ENCODE measurements around the gene LRP1.

DNA sequence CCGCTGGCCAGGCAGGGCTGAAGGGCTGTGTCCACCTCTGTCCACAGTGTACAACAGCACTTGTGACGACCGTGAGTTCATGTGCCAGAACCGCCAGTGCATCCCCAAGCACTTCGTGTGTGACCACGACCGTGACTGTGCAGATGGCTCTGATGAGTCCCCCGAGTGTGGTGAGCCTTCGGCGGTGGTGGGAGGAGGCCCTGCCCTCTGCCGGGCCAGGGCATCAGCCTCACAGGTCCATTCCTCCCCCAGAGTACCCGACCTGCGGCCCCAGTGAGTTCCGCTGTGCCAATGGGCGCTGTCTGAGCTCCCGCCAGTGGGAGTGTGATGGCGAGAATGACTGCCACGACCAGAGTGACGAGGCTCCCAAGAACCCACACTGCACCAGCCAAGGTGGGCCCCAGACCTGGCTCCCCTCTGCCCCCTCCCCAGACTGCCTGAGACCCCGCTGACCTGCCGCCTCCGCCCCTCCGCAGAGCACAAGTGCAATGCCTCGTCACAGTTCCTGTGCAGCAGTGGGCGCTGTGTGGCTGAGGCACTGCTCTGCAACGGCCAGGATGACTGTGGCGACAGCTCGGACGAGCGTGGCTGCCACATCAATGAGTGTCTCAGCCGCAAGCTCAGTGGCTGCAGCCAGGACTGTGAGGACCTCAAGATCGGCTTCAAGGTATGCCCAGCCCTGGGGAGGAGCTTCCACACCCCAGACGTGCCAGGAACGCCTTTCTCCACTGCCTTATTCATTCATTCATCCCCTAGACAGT lies 67.5 kb downstream of the LRP1 start:
- TF ChIP-seq, protein P1, sequence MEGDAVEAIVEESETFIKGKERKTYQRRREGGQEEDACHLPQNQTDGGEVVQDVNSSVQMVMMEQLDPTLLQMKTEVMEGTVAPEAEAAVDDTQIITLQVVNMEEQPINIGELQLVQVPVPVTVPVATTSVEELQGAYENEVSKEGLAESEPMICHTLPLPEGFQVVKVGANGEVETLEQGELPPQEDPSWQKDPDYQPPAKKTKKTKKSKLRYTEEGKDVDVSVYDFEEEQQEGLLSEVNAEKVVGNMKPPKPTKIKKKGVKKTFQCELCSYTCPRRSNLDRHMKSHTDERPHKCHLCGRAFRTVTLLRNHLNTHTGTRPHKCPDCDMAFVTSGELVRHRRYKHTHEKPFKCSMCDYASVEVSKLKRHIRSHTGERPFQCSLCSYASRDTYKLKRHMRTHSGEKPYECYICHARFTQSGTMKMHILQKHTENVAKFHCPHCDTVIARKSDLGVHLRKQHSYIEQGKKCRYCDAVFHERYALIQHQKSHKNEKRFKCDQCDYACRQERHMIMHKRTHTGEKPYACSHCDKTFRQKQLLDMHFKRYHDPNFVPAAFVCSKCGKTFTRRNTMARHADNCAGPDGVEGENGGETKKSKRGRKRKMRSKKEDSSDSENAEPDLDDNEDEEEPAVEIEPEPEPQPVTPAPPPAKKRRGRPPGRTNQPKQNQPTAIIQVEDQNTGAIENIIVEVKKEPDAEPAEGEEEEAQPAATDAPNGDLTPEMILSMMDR (conservative IDR thresholded peaks at IDR 0.05; ENCODE audit: low read depth, low read length) = no peak
- TF ChIP-seq, protein P2, sequence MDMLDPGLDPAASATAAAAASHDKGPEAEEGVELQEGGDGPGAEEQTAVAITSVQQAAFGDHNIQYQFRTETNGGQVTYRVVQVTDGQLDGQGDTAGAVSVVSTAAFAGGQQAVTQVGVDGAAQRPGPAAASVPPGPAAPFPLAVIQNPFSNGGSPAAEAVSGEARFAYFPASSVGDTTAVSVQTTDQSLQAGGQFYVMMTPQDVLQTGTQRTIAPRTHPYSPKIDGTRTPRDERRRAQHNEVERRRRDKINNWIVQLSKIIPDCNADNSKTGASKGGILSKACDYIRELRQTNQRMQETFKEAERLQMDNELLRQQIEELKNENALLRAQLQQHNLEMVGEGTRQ (IDR thresholded peaks at IDR 0.05; ENCODE audit: low read depth, low read length) = no peak

Measured in IMR-90 (cell line).